Neural progenitor cell (in vitro differentiated cells): ENCODE measurements around the gene ARIH2. TPM values are rescaled to one million over a fixed set of nuclear protein-coding genes. Genes with fewer than 3 reads are reported as not detected.

ENCODE experiments used
- DNase-seq: peaks from one replicate; pipeline ENCODE4 v3.0.0-alpha.2; 2016; ENCODE audit warnings: low spot score
- H2AFZ ChIP-seq: fragments of 200-600 bp; sonication (generic); replicated peaks from 2 replicates; pipeline ENCODE4 v1.6.1; 2016; ENCODE audit warnings: antibody characterized with exemption
- H3F3A ChIP-seq: fragments of 200-600 bp; sonication (generic); 2 replicates; pipeline ENCODE4 v1.6.1; 2016; ENCODE audit warnings: antibody characterized with exemption, low read depth
- H3K27ac ChIP-seq: fragments of 200-600 bp; sonication (generic); 2 replicates; pipeline ENCODE4 v1.5.1; 2016; ENCODE audit warnings: mild to moderate bottlenecking
- H3K27me3 ChIP-seq: fragments of 200-600 bp; sonication (generic); 2 replicates; pipeline ENCODE4 v1.6.1; 2016; ENCODE audit warnings: mild to moderate bottlenecking, moderate library complexity
- H3K36me3 ChIP-seq: fragments of 200-600 bp; sonication (generic); 2 replicates; pipeline ENCODE4 v1.5.1; 2016
- H3K4me1 ChIP-seq: fragments of 200-600 bp; sonication (generic); 2 replicates; pipeline ENCODE4 v1.6.1; 2016; ENCODE audit warnings: mixed run types
- H3K4me2 ChIP-seq: fragments of 200-600 bp; sonication (generic); 2 replicates; pipeline ENCODE4 v1.6.1; 2016
- H3K4me3 ChIP-seq: fragments of 200-600 bp; sonication (generic); 2 replicates; pipeline ENCODE4 v1.5.1; 2016
- H3K79me2 ChIP-seq: fragments of 200-600 bp; sonication (generic); 2 replicates; pipeline ENCODE4 v1.6.1; 2016; ENCODE audit warnings: low read depth
- H3K9ac ChIP-seq: fragments of 200-600 bp; sonication (generic); 2 replicates; pipeline ENCODE4 v1.6.1; 2016
- H3K9me3 ChIP-seq: fragments of 200-600 bp; sonication (generic); 2 replicates; pipeline ENCODE4 v1.5.1; 2016; ENCODE audit warnings: low read depth
- H4K20me1 ChIP-seq: fragments of 200-600 bp; sonication (generic); 2 replicates; pipeline ENCODE4 v1.6.1; 2016; ENCODE audit warnings: low read depth
- H3K27ac Mint-ChIP-seq: 3 replicates; pipeline ENCODE4 v1.8.0; 2021; ENCODE audit warnings: mixed read lengths
- H3K27me3 Mint-ChIP-seq: 2 replicates; pipeline ENCODE4 v1.8.0; 2022; ENCODE audit warnings: low read depth, mild to moderate bottlenecking, inconsistent platforms, moderate library complexity, mixed read lengths; ENCODE audit not compliant: insufficient read depth
- H3K36me3 Mint-ChIP-seq: 3 replicates; pipeline ENCODE4 v1.8.0; 2021; ENCODE audit warnings: mixed read lengths
- H3K4me1 Mint-ChIP-seq: 3 replicates; pipeline ENCODE4 v1.8.0; 2021; ENCODE audit warnings: mixed read lengths
- H3K4me3 Mint-ChIP-seq: 3 replicates; pipeline ENCODE4 v1.8.0; 2021; ENCODE audit warnings: mild to moderate bottlenecking, moderate library complexity, mixed read lengths
- H3K9me3 Mint-ChIP-seq: 3 replicates; pipeline ENCODE4 v1.8.0; 2020; ENCODE audit warnings: mixed read lengths
- CTCF ChIP-seq: fragments of 200-600 bp; sonication (generic); IDR thresholded peaks from 2 replicates; pipeline ENCODE4 v1.5.1; 2017; ENCODE audit warnings: antibody characterized with exemption, mild to moderate bottlenecking
- EZH2 ChIP-seq: fragments of 200-600 bp; sonication (generic); IDR thresholded peaks from 2 replicates; pipeline ENCODE4 v1.6.1; 2017; ENCODE audit warnings: antibody characterized with exemption, mild to moderate bottlenecking, moderate library complexity
- EZH2phosphoT487 ChIP-seq: fragments of 200-600 bp; sonication (generic); IDR thresholded peaks from 2 replicates; pipeline ENCODE4 v1.6.1; 2017; ENCODE audit warnings: antibody characterized with exemption
- total RNA-seq: library from RNA; depleted of rRNA; stranded (reverse); fragments of >200 nt; gene quantifications from 2 replicates; pipeline ENCODE4 v1.2.3, GENCODE V29; 2015; ENCODE audit warnings: low replicate concordance

Gene ARIH2
- total RNA-seq, 1 donor from 2014 or later = 101 TPM

GRCh38 chr3:48945432-48945831 is 26.8 kb downstream of the ARIH2 start:
- TF ChIP-seq CTCF (no peak), EZH2phosphoT487 (no peak), EZH2 (no peak)
- Histone ChIP-seq H3K36me3 (no peaks in the 10 kb centered on the region), H3K79me2 (peaks cover 54% of the 10 kb centered on the region), H4K20me1 (peaks cover 17% of the 10 kb centered on the region), H3K27ac (no peak overlapping the region), H3K4me1 (peaks cover 8% of the 10 kb centered on the region), H3K4me3 (no peak overlapping the region), H3K4me2 (no peak overlapping the region), H3F3A (no peaks in the 10 kb centered on the region), H2AFZ (no peak overlapping the region), H3K27me3 (no peaks in the 10 kb centered on the region), H3K9ac (no peak overlapping the region), H3K9me3 (no peaks in the 10 kb centered on the region)
- no peaks in the 10 kb centered on the region for H3K9me3 Mint-ChIP-seq
- H3K4me3 Mint-ChIP-seq = no peak overlapping the region
- no peak for DNase-seq
- peaks cover 17% of the 10 kb centered on the region for H3K36me3 Mint-ChIP-seq
- no peak overlapping the region for H3K27ac Mint-ChIP-seq
- peaks cover 3% of the 10 kb centered on the region for H3K27me3 Mint-ChIP-seq
- no peaks in the 10 kb centered on the region for H3K4me1 Mint-ChIP-seq

- Histone ChIP-seq H3F3A (no peaks in the 10 kb centered on the region), H3K36me3 (no peaks in the 10 kb centered on the region), H3K27ac (no peak overlapping the region), H4K20me1 (peaks cover 17% of the 10 kb centered on the region), H3K9me3 (no peaks in the 10 kb centered on the region), H3K79me2 (peaks cover 60% of the 10 kb centered on the region), H3K27me3 (no peaks in the 10 kb centered on the region), H3K4me3 (no peak overlapping the region), H3K9ac (no peak overlapping the region), H3K4me1 (peaks cover 8% of the 10 kb centered on the region), H3K4me2 (no peak overlapping the region), H2AFZ (no peak overlapping the region)
- no peak for TF ChIP-seq EZH2
- no peak for TF ChIP-seq EZH2phosphoT487
- no peak for TF ChIP-seq CTCF
- H3K9me3 Mint-ChIP-seq = no peaks in the 10 kb centered on the region
- DNase-seq = no peak
- peaks cover 3% of the 10 kb centered on the region for H3K27me3 Mint-ChIP-seq
- peaks cover 17% of the 10 kb centered on the region for H3K36me3 Mint-ChIP-seq
- no peak overlapping the region for H3K27ac Mint-ChIP-seq
- H3K4me1 Mint-ChIP-seq = no peaks in the 10 kb centered on the region
- H3K4me3 Mint-ChIP-seq = no peak overlapping the region
These were observed 27.4 kb downstream of the ARIH2 start for GRCh38 chr3:48945891-48946549.

GRCh38 chr3:48949376-48949717 is 30.7 kb downstream of the ARIH2 start:
- peaks cover 59% of the 10 kb centered on the region for H3K79me2 ChIP-seq

More at GRCh38 chr3:48949376-48949717, 30.7 kb downstream of the ARIH2 start:
- Histone ChIP-seq H2AFZ (no peak overlapping the region), H3F3A (peaks cover 6% of the 10 kb centered on the region), H3K4me1 (peaks cover 8% of the 10 kb centered on the region), H3K4me2 (no peak overlapping the region), H3K9ac (no peak overlapping the region), H3K36me3 (no peaks in the 10 kb centered on the region), H3K27me3 (no peaks in the 10 kb centered on the region), H3K27ac (peak overlapping the region; percentile 17), H3K9me3 (no peaks in the 10 kb centered on the region), H3K4me3 (no peak overlapping the region), H4K20me1 (peaks cover 15% of the 10 kb centered on the region)
- Mint-ChIP-seq H3K4me1 (no peaks in the 10 kb centered on the region), H3K9me3 (no peaks in the 10 kb centered on the region), H3K36me3 (peaks cover 15% of the 10 kb centered on the region), H3K27me3 (peaks cover 2% of the 10 kb centered on the region), H3K27ac (no peak overlapping the region), H3K4me3 (no peak overlapping the region)
- TF ChIP-seq EZH2phosphoT487 (no peak), EZH2 (no peak), CTCF (no peak)
- DNase-seq = no peak
